ENCODE data around the gene DRC1.
"Not testable (repeated sequence)": the region's sequence is repeated elsewhere in the genome, so short reads cannot be mapped to it uniquely, and the experiment has no call there.

DRC1 gene

DNA sequence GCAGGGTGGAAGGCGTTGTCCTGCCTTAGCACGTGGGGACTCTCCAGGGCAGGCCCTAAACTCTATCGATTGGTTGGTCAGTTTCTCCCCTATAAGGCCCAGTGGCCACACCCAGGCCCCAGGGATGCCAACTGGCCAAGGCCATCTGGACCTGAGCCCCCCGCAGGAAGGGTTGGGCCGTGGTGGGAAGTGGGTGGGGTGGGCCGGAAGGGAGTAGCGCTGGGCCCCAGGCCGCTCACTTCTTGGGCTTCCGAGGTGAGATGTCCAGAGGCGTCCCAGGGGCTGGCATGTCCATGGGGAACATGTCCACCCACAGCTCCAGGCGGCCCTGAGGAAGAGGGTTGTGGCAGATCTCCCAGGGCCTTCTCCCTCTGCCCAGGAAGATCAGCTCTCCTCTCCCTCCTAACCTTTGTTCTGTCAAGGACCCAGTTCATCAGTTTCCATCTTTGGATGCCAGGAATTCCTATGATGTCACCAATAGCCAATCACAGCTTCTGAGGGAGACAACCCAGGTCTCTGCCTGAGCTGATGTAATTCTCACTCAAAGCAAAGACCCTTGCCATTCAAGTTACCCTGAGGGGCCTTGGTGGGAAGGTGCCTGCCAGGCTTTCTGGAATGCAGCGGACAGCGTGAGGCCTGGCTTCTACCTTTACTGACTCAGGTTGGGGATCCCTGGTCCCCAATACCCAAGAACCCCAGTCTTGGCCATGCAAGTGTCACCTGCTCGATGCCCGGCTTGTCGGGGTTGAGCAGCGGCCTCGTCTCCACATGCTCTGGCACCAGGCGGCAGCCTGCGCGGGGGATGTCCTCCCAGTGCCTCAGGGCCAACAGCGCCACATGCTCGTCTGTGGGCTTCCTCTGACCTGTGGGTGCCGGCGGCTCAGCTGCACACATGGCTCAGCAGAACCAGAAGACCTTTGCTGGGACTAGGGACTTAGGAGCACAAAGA lies 61.8 kb downstream of the DRC1 start:
- no peak for DNase-seq (ENCODE audit: low read depth in 2 of 2)

DNA sequence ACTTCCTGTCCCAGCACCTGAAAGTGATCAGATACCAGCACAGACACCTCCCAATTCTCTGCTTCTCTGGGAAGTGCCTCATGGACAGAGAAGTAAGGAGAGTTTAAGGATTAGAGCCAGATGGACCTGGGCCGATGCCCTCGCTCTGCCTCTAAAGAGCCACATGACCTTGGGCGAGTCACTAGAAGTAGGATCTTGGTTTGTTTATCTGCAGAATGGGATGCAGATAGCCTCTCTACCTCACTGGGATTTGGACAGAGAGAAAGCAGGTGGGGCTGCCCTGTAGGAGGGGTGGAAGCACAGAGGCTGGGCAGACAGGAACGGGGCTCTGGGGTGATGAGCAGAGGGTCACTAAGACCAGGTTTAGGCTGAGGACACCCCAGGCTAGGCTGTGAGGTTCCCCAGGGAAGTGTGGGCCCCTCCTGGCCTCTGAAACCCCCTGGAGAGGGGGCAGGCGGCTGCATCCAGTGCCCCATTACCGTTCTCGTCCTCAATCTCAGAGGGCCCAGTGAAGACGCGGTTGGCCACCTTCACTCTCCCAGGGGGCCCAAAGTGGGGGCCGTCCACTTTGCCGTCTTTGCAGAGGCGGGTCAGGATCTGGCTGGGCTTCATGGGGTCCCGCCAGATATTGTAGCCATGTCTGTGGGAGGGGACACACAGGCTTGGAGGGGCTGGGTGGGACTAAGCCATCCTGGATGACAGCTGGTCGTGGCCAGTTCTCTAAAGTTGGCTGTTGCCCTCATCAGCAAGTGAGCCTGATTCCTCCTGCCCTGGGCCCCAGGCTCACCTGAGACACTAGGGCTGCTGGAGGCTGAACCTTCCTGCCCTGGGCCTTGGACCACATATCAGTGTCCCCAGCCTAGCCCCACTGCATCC lies 62.9 kb downstream of the DRC1 start:
- no peak for DNase-seq (ENCODE audit: low read depth in 2 of 2)

DNA sequence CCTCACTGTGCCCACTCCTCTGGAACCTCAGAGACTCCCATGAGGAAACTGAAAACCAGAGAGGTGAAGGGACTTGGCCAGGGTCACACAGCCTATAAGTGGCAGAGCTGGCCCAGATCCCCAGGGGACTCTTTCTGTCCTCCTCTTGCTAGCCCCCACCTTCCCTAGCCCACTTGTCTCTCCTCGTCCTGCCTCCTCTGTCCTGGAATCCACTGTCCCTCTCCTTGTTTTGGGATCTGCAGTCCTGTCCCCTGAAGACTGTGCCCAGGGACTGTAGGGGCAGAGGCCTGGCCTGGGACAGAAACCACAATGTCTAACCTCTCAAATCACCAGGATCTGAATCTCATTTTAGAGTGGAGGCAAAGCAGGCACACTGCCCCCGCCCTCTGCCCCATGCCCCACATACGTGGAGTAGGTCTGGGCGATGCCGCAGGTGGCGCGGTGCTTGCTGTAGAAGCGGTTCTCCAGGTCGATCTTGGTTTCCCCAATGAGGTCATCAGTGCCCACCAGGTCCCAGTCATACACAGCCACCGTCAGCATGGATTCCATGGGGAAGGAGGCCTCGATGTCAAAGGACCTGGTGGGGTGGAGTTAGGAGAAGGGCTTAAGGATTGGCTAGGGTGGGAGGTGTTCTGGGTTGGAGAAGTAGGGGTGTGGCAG lies 63.7 kb downstream of the DRC1 start:
- DNase-seq (ENCODE audit: low read depth in 2 of 2): no peak

DNA sequence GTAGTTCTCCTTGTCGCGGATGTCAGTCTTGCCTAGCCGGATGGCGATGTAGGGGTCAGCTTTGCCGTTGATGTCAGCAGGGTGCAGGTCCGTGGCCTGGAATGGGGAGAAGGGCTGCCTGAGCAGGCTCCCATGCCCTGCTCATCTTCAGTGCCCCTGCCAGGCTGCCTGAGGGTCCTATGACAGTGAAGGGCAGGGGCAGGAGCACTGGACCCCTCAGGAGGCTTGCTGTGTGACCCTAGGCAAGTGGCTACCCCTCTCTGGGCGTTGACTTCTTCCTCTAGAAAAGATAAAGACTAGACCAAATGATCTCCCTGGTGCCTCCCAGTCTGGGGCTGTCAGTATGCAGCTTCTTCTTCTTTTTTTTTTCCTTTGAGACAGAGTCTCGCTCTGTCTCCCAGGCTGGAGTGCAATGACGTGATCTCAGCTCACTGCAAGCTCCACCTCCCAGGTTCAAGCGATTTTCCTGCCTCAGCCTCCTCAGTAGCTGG lies 64.3 kb downstream of the DRC1 start:
- DNase-seq (ENCODE audit: low read depth in 2 of 2): no peak

DNA sequence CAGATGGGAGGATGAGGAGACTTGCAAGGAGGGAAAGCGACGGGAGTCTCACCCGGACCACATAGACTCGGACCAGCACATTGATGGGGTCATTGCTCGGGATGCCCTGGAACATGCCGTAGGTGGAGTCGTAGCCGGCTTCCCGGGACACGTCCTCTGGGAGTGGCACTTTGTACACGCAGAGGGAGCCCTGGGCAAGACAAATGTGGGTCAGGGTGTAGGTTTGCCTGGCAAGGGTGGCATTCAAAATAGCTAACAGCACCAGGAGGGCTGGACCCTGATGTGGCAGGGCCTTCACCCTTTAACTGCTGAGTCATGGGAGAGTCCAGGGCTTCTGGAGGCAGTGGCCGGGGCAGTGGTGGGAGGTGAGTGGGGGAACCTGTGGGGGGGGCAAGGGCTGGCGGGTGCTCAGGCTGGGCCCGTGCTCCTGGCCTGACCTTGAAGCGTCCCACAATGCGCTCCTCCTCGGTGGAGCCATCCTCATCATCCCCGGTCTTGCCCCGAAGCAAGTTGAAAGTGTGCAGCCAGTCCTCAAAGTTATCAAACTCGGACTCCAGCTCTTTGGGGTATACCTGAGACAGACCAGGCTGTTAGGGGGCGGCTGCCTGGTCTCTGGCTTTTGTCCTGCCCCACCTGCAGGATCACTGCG lies 65.1 kb downstream of the DRC1 start:
- DNase-seq (ENCODE audit: low read depth in 2 of 2): no peak

DNA sequence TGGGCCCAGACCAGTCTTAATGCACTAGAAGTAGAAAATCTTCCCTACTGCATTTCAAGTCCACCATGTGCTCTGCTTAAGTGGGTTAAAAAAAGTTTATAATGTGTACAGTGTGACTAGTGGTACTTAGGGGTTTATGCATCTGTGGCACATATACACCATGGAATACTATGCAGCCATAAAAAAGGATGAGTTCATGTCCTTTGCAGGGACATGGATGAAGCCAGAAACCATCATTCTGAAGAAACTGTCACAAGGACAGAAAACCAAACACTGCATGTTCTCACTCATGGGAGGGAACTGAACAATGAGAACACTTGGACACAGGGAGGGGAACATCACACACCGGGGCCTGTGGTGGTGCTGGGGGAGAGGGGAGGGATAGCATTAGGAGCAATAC lies 66.8 kb downstream of the DRC1 start:
- not testable (repeated sequence) for DNase-seq (ENCODE audit: low read depth in 2 of 2)

DNA sequence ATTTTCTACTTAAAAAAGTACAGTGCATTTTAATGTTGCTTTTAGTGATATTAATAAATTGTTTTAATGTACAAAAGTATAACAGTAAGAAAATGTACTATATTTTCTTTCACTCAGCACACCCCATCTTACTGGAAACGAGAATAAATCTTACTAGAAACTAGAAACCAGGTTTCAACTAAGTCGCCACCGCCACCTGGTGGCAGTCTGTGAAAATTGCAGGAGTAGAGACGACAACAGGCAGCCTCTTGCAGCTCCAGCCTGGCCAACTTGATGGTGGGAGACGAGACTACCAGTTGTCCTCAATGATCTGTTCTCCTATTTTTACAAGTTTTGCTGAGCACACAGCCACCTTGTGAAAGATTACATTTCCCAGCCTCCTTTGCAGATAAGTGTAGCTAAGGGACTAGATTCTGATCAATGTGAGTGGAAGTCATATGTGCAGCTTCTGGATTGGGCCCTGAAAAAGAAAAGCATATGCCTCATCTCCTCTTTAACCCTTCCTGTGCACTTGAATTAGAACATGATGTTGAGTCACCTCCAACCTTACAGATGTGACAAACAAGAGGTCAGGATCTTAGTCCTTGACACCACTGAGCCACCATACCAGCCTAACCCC lies 67.5 kb downstream of the DRC1 start:
- DNase-seq (ENCODE audit: low read depth in 2 of 2): peak; percentile 17 to 22

DNA sequence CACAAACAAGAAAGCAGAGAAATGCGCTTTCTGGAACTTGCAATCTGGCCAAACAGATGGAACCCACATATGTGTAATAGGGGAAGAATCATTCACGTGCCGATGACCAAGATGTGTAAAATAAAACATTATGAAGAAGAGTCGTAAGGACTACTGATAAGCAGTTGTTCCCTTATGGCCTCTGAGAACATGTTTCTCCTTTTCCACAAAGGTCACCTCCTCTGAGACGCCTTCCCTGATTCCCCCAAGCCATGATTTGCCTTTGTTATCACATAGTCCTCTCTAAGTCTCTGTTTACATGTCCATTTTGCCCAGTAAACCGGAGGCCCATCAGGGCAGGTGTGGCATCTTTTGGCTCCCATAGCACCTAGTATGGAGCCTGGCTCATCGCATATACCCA lies 68.2 kb downstream of the DRC1 start:
- no peak for DNase-seq (ENCODE audit: low read depth in 2 of 2)

DNA sequence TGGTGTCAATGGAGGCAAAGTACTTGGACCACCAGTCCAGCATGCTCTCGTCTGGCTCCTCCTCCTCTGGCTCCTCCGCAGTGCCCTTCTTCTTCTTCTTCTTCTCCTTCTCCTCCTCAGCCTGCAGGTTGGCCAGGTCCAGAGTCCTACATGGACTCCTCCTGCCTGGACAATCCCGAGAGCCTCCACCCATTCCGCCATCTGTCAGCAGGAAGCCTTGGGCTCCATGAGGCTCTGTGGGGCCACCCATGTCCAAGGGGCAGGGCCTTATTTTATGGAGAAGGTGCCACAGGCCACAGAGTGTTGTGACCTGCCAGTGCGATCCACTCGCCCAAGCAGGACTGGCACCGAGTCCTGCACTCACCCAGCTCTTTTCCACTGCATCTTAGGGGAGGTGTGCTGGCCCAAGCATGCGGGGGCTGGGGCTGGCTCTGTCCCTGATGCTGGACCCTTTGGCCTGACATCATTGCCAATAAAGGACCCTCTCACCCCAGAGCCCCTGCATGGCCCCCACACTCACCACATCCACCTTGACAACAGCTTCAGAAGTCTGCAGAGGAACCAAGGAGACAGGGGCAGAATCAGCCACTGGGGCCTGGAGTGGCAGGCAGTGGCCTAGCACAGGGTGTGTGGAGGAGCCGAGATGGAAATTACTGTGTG lies 69.0 kb downstream of the DRC1 start:
- DNase-seq (ENCODE audit: low read depth in 2 of 2): no peak

DNA sequence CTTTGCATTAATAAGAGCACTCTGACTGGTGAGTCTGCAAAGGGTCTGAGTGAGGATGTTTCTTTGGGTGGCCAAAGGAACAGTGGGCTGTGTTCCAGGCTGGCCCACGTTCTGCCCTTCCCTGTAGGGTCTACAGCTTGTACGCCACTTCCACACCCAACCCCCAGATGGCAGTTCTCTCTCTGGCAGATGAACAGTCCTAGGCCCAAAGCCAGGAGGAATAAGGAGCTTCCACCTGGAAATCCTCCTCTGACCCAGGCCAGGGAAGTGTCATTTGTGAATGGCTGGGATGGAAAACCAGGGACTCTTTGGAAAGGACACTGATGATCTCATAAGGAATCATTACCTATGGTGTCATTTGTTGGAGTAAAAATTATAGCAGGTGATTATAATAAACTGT lies 69.6 kb downstream of the DRC1 start:
- DNase-seq (ENCODE audit: low read depth in 2 of 2): no peak

DNA sequence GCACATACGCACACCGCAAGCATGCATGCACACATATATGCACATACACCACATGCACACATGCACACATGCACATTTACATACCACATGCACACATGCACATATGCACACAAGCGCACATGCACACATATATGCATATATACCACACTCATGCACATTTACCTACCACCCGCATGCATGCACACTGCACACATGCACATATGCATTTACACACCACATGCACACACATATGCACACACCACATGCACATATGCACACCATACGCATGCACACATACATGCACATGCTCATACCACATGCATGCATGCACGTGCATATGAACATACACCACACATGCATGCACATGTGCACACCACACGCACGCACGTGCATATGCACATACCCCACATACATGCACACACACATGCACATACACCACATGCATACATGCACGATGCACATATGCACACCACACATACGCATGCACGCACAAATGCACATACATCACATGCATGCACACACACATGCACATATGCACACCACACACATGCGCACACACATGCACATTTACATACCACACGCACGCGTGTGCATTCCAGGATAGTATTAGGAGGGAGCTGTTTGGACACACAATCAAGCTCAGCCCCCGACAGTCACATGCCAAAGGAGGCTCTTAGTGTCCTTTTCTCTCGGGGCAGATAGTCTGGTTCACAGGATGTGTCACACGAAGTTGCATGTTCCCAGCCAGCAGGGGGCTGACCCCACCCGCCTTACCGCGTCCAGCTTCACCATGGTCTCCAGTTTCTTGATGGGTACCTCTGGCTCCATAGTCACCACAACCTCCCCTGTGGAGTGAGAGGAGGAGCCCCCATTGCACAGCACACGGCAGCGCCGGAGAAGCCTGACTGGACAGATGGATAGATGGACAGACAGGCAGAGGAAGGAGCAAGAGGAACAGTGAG lies 70.3 kb downstream of the DRC1 start:
- no peak for DNase-seq (ENCODE audit: low read depth in 2 of 2)

DNA sequence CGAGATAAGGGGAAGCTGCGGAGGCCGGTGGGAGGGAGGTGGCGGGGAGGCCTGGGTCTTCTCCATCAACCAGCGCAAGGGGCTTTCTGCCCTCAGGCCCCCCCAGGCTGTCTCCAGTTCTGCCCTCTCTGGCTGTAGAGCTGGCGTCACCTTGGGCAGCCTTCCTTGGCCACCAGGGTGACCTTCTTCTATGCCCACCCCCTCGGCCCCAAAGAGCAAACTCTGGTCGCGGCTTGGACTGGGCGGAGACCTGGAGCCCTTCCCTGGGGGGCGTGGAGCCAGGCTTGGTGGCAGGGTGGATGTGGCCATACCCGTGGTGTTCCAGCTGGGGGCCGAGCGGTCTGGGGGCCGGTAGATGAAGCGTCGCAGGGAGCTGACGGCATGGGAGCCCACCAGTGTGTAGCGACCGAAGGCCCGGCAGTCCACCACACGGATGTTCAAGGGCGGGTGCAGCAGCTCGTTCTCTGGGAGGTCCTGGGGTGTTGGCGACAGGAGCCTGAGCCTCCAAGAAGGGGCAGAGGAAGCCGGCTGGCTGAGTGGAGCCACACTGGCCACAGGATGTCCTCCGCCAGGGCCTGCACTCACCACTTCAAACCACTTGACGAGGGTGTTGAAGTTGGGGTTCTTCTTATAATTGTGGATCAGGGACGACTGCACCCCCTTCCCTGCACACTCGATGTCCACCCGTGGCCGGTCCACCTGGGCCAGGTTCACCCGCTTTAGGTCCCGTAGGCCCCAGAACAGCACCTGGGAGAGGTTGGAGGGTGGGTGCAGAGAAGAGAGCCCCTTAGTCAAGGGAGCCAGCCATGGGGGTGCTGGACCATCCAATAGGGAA lies 71.3 kb downstream of the DRC1 start:
- DNase-seq (ENCODE audit: low read depth in 2 of 2): no peak

DNA sequence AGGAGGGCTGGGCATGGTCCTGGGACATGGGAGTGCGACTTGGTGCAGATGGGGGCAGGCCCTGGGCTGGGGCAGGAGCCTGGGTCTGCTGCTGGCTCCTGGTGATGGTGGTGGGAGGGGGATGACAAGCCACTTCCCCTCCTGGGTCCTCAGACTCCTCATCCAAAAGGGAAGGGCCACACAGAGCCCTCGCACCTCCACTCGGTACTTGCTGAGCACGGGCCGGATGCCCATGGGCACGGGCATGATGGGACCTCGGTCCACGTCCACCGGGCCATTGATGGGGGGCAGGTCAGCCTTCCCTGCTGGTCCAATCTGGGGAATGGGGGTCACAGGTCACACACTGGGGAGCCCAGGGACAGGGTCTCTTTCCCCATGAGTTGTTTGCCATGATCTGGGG lies 72.1 kb downstream of the DRC1 start:
- no peak for DNase-seq (ENCODE audit: low read depth in 2 of 2)

DNA sequence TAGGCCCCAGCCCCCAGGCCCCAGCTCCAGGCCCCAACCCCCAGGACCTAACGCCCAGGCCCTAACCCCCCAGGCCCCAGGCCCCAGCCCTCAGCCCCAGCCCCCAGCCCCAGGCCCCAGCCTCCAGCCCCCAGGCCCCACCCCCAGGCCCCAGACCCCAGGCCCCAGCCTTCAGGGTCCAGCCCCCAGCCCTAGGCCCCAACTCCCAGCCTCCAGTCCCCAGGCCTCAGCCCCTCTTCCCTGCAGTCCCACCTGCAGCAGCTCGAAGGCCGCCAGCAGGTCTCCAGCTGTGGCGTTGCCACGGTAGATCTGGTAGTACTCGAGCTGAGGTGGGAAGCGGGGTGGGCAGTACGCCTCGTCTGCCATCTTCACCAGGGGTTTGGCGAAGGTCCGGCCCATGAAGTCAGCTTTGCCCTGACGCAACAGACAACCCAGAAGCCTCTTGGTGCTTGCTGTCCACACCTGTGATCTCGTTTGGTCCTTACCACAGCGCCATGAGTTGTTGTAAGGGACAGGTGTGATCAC lies 72.6 kb downstream of the DRC1 start:
- no peak for DNase-seq (ENCODE audit: low read depth in 2 of 2)

DNA sequence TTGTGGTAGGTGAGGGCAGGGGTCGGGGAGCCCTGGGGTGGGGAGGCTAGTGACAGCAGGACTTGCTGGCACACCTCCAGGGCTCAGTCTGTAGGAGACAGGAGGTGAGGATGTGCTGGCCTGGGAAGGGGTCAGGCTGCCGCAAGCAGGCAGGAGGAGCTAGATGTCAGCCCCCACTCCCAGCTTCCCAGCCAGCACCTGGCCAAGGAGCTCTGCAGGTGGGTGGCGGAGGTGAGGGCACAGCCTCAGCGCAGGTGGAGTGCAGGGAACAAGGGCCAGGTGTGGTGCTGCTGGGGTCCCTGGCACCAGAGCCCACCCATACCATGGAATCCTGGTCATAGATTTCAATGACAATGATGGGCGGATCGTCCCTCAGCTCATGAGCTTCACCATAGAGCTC lies 73.3 kb downstream of the DRC1 start:
- no peak for DNase-seq (ENCODE audit: low read depth in 2 of 2)

DNA sequence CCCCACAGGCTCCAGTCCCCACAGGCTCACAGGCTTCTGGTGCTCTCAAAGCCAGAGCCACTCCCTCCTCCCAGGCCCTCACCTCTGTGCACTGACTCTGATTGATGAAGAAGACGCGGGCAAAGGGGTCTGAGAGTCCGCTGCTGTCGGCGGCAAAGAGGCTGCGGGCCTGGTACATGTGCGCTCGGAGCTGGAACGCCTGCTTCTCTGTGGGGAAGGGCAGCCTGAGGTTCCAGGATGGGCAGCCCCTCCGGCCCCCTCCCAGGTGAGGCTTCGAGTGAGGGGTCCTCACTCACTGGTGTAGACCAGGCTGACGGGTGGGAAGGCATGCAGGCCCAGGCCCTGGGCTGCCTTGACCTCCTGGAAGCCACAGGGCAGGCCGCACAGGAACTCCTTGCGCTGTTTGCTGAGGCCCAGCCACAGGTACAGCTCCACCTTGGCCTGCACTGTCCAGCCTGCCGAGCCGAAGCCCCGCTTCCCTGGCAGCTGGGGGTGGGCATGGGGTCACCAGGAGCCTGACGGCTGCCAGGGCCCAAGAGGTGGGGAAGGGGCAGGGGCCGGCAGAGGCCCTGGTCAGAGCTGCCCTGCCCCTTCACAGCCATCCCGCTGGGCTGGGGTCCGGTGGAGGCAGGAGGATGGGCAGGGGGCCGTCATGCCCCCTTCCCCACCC lies 74.2 kb downstream of the DRC1 start:
- DNase-seq (ENCODE audit: low read depth in 2 of 2): no peak

DNA sequence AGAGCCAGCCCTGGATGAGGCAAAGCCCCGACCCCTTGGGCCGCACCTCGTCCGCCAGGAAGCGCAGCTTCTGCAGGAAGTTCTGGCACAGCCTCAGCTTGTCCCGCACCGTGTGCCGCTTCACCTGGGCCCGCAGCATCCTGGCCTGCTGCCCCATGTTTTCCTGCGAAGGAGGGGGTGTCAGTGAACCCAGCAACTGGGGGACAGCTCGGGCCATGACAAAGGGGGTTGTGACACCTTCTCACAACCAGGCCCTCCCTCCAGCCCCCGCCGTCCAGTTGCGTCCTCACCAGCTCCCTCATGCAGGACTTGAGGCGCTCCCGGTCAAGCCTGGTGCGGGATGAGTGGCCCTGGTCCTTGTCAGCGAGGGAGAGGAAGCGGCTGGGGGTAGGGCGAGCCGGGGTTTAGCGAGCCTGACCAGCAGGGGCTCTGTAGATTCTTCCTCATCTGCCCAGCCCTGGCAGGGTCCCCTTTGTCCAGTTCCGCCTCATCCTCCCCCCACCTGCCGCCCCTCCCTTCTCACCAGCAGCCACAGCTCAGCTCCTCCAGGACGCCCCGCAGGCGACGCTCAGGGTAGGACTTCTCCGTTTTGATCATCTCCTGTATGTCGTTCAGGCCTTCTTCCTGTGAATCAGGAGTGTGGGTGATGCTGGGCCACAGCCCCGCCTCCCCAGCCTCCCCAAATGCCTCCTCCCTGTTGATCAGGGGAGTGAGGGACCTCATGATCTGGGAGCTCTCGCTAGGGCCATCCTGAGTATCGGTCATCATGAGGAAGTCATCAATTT lies 75.6 kb downstream of the DRC1 start:
- DNase-seq (ENCODE audit: low read depth in 2 of 2): no peak

Data from activated CD8-positive, alpha-beta memory T cell treated with anti-CD3 and anti-CD28 coated beads for 4 hours (primary cell).